GM21447 (cell line): ENCODE data around the gene SCAI.
A peak's percentile ranks its signal among the peaks of the same experiment; 100 is the strongest.
"Not testable (repeated sequence)": the region's sequence is repeated elsewhere in the genome, so short reads cannot be mapped to it uniquely, and the experiment has no call there.

Experiments
- ATAC-seq: cut with Tn5 transposase; IDR thresholded peaks from one replicate; pipeline ENCODE4 v1.9.1; 2021; ENCODE audit not compliant: unreplicated experiment

Gene SCAI

GRCh38 chr9:125150349-125151245 lies 7.3 kb upstream of the SCAI start:
- ATAC-seq = no peak

- no peak for ATAC-seq
Observed at GRCh38 chr9:125147401-125147951, 4.1 kb upstream of the SCAI start.

GRCh38 chr9:125146247-125146646 lies 2.9 kb upstream of the SCAI start:
- no peak for ATAC-seq

- no peak for ATAC-seq
Observed at GRCh38 chr9:125145425-125145824, 2.1 kb upstream of the SCAI start.

- peak; percentile 15 for ATAC-seq
Observed at GRCh38 chr9:125142560-125143376, 560 bp downstream of the SCAI start.

- ATAC-seq = no peak
Observed at GRCh38 chr9:125141751-125142150, 1.6 kb downstream of the SCAI start.

- no peak for ATAC-seq
Observed at GRCh38 chr9:125141251-125141650, 2.1 kb downstream of the SCAI start.

GRCh38 chr9:125140576-125140975 lies 2.8 kb downstream of the SCAI start:
- ATAC-seq = no peak

- ATAC-seq = no peak
Observed at GRCh38 chr9:125137200-125137599, 6.1 kb downstream of the SCAI start.

GRCh38 chr9:125134976-125135375 lies 8.4 kb downstream of the SCAI start:
- no peak for ATAC-seq

GRCh38 chr9:125133403-125134329 lies 9.7 kb downstream of the SCAI start:
- ATAC-seq = no peak

GRCh38 chr9:125131778-125132177 lies 11.6 kb downstream of the SCAI start:
- ATAC-seq = no peak

GRCh38 chr9:125126019-125126746 lies 17.1 kb downstream of the SCAI start:
- ATAC-seq = peak; percentile 97

- ATAC-seq = no peak
Observed at GRCh38 chr9:125125523-125125922, 17.8 kb downstream of the SCAI start.

GRCh38 chr9:125121146-125121545 lies 22.2 kb downstream of the SCAI start:
- ATAC-seq = no peak

- ATAC-seq = no peak
Observed at GRCh38 chr9:125119643-125120286, 23.6 kb downstream of the SCAI start.

GRCh38 chr9:125118696-125119095 lies 24.6 kb downstream of the SCAI start:
- ATAC-seq = not testable (repeated sequence)

- ATAC-seq = not testable (repeated sequence)
Observed at GRCh38 chr9:125114503-125114902, 28.8 kb downstream of the SCAI start.

- ATAC-seq = no peak
Observed at GRCh38 chr9:125110464-125110863, 32.9 kb downstream of the SCAI start.
